Measurements from ENCODE around the gene CCDC171. TPM values are rescaled to one million over a fixed set of nuclear protein-coding genes. Genes with fewer than 3 reads are reported as not detected.

Gene CCDC171
- total RNA-seq, 4 donors from 2014 or later = 3.2 to 12.4 (median 7.3) TPM

GRCh38 chr9:15843316-15843715 lies 290.5 kb downstream of the CCDC171 start:
- H3K4me3 ChIP-seq = no peak overlapping the region
- no peaks in the 10 kb centered on the region for H3K27me3 ChIP-seq
- no peaks in the 10 kb centered on the region for H3K4me1 ChIP-seq
- H3K27ac ChIP-seq = no peak overlapping the region
- TF ChIP-seq EP300 (IDR thresholded peaks at IDR 0.05) = no peak
- no peak for TF ChIP-seq POLR2AphosphoS5 (IDR thresholded peaks at IDR 0.05)
- no peak for TF ChIP-seq POLR2A (IDR thresholded peaks at IDR 0.05)
- no peak for TF ChIP-seq CTCF (IDR thresholded peaks at IDR 0.05)
- no peak for DNase-seq (ENCODE audit: low spot score in 2 of 2)
- H3K9me3 ChIP-seq = no peaks in the 10 kb centered on the region
- H3K36me3 ChIP-seq = no peaks in the 10 kb centered on the region

DNA sequence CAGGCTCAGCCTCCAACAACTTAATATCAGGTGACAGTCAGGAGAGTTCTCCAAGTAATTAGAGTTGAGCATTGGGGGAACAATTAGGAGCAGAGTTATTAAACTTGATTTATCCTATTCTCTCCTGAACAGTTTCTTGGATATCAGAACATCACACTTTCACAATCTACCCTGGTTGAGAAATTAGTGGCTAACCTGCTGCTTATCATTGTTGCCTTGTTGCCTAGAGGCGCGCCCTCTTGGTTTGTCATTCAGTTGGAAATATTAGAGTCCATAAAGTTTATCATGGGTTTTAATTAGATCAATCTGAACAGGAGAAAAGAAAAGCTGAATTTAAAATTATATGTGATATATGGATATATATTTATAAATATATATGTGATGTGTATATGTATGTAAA lies 291.1 kb downstream of the CCDC171 start:
- H3K9me3 ChIP-seq = no peaks in the 10 kb centered on the region
- DNase-seq (ENCODE audit: low spot score in 2 of 2) = no peak
- 98% methylated on average over 2 of the region's 2 CpGs for WGBS
- H3K27ac ChIP-seq = no peak overlapping the region
- no peak overlapping the region for H3K4me3 ChIP-seq
- no peaks in the 10 kb centered on the region for H3K27me3 ChIP-seq
- H3K4me1 ChIP-seq = no peaks in the 10 kb centered on the region
- H3K36me3 ChIP-seq = no peaks in the 10 kb centered on the region
- TF ChIP-seq POLR2A (IDR thresholded peaks at IDR 0.05) (no peak), EP300 (IDR thresholded peaks at IDR 0.05) (no peak)

GRCh38 chr9:15846611-15847010 lies 293.8 kb downstream of the CCDC171 start:
- Histone ChIP-seq H3K27me3 (no peaks in the 10 kb centered on the region), H3K4me3 (no peak overlapping the region), H3K27ac (no peak overlapping the region), H3K36me3 (no peaks in the 10 kb centered on the region), H3K4me1 (no peaks in the 10 kb centered on the region), H3K9me3 (no peaks in the 10 kb centered on the region)
- WGBS = 84% methylated on average over 6 of the region's 6 CpGs
- no peak for DNase-seq (ENCODE audit: low spot score in 2 of 2)
- TF ChIP-seq EP300 (IDR thresholded peaks at IDR 0.05) = no peak

- Histone ChIP-seq H3K9me3 (no peaks in the 10 kb centered on the region), H3K27ac (no peak overlapping the region), H3K36me3 (no peaks in the 10 kb centered on the region), H3K4me3 (no peak overlapping the region), H3K27me3 (no peaks in the 10 kb centered on the region), H3K4me1 (no peaks in the 10 kb centered on the region)
- TF ChIP-seq POLR2A (IDR thresholded peaks at IDR 0.05) = no peak
- no peak for TF ChIP-seq CTCF (IDR thresholded peaks at IDR 0.05)
- no peak for TF ChIP-seq POLR2AphosphoS5 (IDR thresholded peaks at IDR 0.05)
- no peak for TF ChIP-seq EP300 (IDR thresholded peaks at IDR 0.05)
- DNase-seq (ENCODE audit: low spot score in 2 of 2) = no peak
- 85% methylated on average over 1 of the region's 1 CpG for WGBS
These were observed 297.0 kb downstream of the CCDC171 start for GRCh38 chr9:15849871-15850270.

DNA sequence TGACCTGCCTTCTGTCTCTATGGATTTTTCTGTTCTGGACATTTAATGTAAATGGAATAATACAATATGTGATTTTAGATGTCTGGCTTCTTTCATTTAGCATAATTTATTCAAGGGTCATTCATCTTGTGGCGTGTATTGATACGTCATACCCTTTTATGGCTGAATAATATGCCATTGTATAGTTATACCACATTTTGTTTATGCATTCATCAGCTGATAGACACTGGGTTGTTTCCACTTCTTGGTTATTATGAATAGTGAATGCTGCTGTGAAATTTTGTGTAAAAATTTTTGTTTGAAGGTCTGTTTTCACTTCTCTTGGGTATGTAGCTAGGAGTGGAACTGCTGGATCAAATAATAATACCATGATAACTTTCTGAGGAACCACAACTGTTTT lies 298.9 kb downstream of the CCDC171 start:
- 93% methylated on average over 2 of the region's 2 CpGs for WGBS
- Histone ChIP-seq H3K27ac (no peak overlapping the region), H3K27me3 (no peaks in the 10 kb centered on the region), H3K36me3 (no peaks in the 10 kb centered on the region), H3K4me3 (no peak overlapping the region), H3K9me3 (no peaks in the 10 kb centered on the region), H3K4me1 (no peaks in the 10 kb centered on the region)
- TF ChIP-seq POLR2A (IDR thresholded peaks at IDR 0.05) = no peak
- TF ChIP-seq POLR2AphosphoS5 (IDR thresholded peaks at IDR 0.05) = no peak
- TF ChIP-seq CTCF (IDR thresholded peaks at IDR 0.05) = no peak
- no peak for TF ChIP-seq EP300 (IDR thresholded peaks at IDR 0.05)
- no peak for DNase-seq (ENCODE audit: low spot score in 2 of 2)

DNA sequence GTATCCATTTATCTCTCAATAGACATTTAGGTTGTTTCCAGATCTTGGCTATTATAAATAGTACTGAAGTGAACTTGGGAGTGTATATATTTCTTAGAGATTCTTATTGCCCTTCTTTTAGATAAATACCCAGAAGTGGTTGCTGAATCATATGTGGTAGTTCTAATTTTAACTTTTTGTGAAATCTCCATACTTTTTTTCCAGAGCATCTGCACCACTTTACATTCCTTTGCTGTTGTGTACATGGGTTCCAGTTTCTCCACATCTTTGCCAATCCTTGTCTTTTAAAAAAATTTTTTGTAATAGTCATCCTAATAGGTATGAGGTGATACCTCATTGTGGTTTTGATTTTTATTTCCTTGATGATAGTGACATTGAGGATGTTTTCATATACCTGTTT lies 303.7 kb downstream of the CCDC171 start:
- Histone ChIP-seq H3K27ac (no peak overlapping the region), H3K4me3 (no peak overlapping the region), H3K9me3 (no peaks in the 10 kb centered on the region), H3K36me3 (no peaks in the 10 kb centered on the region), H3K4me1 (no peaks in the 10 kb centered on the region), H3K27me3 (no peaks in the 10 kb centered on the region)
- TF ChIP-seq POLR2A (IDR thresholded peaks at IDR 0.05) = no peak
- no peak for TF ChIP-seq EP300 (IDR thresholded peaks at IDR 0.05)
- no peak for TF ChIP-seq CTCF (IDR thresholded peaks at IDR 0.05)
- no peak for DNase-seq (ENCODE audit: low spot score in 2 of 2)

Data from suprapubic skin (tissue), 4 donors.